ENCODE data around the gene CCDC127.
"Not testable (repeated sequence)": the region's sequence is repeated elsewhere in the genome, so short reads cannot be mapped to it uniquely, and the experiment has no call there.

Gene CCDC127

DNA sequence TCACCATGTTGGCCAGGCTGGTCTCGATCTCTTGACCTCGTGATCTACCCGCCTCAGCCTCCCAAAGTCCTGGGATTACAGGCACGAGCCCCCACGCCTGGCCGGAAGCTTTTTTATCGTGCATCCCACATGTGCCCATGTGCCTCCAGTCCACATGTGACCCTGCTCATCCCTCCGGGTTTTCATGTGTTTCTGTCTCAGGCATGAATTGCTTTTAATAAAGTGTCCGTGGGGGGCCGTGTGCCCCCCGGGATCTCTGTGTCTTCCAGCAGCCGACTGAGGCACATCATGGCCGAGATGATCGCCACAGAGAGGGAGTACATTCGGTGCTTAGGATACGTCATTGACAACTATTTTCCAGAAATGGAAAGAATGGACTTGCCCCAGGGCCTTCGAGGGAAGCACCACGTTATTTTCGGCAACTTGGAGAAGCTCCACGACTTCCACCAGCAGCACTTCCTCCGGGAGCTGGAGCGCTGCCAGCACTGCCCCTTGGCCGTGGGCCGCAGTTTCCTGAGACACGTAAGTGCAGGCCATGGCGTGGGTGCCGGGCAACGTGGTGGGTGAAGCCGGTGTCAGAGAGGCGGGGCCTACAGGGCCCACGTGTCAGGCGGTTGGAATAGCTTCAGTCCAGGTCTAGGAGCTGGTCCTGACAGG, 48.8 kb downstream of the CCDC127 start:
- no peak for DNase-seq

DNA sequence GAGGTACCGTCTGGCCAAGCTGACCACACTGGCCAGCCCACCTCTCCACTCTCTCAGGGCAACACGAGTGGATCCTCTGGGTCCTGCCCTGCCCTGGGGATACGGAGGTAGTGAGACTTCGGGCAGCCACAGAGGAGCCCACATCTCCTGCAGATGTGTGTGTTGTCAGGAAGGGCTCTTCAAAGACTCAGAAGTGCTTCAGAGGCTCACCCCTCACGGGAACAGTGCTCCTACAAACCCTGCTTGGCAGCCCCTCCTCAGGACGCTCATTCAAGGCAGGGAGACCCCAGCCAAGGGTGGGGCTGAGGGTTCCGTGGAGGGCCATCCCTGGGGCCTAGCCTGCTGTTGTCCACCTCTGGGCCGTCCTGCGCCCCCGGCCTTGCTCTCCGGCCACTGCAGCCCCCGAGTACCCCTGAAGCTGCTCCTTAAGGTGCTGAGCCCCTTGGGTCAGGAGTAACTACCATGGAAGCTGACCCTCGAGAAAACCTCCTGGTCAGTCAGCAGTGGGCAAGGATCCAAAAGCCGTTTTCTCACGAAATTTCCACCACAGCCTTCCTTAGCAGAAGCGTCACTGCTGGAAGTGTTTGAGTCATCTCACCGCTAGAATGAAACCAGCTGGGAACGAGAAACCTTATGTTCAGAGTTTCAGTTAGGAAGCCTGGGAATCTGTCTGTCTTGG, 49.8 kb downstream of the CCDC127 start:
- DNase-seq = peak; percentile 97

DNA sequence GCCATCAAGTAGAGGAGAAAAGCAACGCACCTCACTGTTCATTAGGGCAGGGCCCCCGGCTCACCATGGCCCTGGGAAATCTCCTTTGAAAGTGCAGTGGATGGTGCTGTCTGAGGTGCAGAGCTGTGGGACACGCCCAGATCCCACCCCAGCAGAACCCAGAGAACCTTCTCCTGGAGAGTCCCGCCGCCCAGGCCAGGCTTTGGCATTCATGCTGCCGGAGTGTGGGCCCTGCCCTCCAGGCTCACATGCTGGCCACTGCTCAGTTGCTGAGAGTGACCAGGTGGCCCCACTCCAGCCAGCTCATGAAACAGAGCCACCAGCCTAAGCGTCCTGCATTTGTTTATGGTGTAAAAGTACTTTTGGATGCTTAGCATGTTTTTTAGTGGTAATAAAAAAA, 50.4 kb downstream of the CCDC127 start:
- DNase-seq = no peak

DNA sequence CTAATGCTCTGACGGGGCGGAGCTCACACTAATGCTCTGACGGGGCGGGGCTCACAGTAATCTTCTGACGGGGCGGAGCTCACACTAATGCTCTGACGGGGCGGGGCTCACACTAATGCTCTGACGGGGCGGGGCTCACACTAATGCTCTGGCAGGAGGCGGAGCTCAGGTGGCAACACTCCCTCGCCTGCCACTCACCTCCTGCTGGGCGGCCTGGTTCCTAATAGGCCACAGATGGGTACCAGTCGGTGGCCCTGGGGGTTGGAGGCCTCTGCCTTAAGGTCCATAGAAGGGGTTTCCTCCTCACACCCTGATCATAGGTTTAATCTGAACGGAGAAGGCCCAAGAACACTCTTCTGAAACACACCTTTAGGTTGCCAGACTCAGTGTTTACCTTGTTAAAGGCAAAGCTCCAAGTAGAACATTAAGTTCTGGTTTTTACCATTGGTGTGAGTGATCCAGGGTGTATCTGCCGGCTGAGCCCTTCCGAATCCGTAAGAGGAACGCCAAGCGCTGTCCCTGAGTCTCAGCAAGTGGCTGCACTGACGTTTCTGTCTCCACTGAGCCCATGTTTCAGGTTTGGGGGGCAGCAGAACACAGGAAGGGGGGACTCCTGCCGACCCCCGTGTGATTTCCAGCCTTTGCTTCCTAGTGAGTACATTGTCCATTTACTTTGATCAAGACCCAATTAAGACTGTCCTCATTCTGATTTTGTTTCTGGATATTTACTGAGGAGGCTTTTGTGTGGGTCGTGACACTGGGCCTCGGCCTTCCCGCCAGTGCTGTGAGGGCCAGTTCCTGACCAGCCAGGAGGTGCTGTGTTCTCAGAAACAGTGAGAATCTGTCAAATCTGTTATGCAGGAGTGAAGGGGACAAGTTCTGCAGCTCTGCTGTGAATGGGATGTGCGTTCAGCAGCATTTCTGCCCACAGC, 51.2 kb downstream of the CCDC127 start:
- DNase-seq = no peak

DNA sequence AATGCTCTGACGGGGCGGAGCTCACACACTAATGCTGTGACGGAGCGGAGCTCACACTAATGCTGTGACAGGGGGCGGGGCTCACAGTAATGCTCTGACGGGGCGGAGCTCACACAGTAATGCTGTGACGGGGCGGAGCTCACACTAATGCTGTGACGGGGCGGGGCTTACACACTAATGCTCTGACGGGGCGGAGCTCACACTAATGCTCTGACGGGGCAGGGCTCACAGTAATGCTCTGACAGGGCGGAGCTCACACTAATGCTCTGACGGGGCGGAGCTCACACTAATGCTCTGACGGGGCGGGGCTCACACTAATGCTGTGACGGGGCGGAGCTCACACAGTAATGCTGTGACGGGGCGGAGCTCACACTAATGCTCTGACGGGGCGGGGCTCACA, 53.2 kb downstream of the CCDC127 start:
- not testable (repeated sequence) for DNase-seq

DNA sequence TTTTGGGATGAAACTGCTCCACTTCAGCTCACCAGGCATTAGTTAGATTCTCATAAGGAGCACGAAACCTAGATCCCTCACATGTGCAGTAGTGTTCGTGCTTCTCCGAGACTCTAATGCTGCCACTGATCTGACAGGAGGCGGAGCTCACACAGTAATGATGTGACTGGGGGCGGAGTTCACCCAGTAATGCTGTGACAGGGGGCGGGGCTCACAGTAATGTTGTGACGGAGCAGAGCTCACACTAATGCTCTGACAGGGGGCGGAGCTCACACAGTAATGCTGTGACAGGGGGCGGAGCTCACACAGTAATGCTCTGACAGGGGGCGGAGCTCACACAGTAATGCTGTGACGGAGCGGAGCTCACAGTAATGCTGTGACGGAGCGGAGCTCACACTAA, 53.7 kb downstream of the CCDC127 start:
- no peak for DNase-seq

DNA sequence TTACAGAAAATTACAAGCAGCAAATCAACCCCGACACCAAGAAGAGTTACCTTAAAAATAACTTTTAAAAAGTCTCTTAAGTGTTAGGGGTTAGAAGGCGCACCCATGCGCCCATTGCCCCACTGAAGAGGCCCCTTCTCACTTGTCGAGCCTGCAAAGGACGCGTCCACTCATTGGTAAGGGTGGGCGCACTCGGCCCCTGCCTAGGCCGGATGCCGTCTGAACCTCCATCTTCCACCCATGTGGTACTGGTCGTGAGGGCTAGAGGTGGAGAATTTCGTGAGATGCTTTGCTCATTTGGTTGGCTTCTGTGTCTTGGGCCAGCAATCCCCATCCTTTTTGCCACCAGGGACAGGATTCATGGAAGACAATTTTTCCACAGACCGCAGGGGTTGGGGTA, 54.1 kb downstream of the CCDC127 start:
- no peak for DNase-seq

DNA sequence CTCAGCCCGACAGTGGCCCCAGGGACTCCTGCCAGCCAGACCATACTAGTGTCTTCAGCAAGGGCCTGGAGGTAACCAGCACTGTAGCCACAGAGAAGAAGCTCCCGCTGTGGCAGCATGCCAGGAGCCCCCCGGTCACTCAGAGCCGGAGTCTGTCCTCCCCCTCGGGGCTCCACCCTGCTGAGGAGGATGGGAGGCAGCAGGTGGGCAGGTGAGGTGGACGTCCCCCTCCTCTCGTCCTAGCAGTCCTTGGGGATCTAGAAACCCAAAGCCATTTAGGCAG, 54.7 kb downstream of the CCDC127 start:
- DNase-seq = no peak

DNA sequence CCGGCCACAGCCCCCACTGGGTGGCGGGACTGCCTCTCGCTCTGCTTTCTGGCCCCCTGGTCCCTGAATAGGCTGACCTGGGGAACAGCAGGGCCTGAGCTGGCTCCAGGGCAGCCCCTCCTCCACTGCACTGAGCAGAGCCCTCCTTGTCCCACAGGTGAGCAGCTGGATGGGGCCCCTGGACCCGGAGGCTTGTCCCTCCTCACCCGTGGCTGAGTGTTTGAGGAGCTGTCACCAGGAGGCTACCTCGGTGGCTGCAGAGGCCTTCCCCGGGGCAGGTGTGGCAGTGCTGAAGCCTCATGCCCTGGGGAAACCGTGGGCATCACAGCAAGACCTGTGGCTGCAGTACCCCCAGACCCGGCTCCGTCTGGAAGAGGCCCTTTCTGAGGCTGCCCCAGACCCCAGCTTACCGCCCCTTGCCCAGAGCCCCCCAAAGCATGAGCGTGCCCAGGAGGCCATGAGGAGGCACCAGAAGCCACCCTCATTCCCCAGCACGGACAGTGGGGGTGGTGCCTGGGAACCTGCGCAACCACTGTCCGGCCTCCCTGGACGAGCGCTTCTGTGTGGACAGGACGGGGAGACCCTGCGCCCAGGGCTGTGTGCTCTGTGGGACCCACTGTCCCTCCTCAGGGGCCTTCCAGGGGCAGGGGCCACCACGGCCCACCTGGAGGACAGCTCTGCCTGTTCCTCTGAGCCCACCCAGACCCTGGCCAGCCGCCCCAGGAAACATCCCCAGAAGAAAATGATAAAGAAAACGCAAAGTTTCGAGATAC, 55.2 kb downstream of the CCDC127 start:
- no peak for DNase-seq

DNA sequence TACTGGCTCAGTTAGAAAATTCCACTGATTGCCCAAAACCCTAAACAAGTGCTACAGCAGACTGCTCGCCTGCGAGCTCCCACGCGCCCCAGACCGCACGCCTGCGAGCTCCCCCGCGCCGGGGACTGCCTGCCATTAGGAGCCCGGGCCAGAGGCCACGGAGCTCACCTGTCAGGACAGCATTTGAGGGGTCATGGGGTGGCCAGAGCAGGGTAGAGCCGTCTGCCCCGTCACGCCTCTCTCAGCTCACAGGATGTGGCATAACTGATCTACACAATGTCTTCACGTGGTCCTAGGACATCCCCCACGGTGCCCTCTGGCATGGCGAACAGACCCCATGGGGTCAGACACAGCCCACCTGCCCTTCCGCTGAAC, 55.8 kb downstream of the CCDC127 start:
- no peak for DNase-seq

DNA sequence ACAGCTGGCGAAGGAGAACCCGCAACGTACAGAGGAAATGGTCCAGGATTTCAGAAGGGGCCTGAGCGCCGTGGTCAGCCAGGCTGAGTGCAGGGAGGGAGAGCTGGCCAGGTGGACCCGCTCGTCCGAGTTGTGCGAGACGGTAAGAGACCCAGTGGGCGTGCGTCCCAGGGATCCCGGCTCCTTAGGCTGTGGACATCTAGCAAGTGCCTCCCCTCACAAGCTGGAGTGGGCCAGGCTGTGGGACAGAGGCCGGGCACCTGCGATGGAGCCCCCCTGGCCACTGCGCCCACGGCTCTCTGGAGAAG, 56.2 kb downstream of the CCDC127 start:
- no peak for DNase-seq

DNA sequence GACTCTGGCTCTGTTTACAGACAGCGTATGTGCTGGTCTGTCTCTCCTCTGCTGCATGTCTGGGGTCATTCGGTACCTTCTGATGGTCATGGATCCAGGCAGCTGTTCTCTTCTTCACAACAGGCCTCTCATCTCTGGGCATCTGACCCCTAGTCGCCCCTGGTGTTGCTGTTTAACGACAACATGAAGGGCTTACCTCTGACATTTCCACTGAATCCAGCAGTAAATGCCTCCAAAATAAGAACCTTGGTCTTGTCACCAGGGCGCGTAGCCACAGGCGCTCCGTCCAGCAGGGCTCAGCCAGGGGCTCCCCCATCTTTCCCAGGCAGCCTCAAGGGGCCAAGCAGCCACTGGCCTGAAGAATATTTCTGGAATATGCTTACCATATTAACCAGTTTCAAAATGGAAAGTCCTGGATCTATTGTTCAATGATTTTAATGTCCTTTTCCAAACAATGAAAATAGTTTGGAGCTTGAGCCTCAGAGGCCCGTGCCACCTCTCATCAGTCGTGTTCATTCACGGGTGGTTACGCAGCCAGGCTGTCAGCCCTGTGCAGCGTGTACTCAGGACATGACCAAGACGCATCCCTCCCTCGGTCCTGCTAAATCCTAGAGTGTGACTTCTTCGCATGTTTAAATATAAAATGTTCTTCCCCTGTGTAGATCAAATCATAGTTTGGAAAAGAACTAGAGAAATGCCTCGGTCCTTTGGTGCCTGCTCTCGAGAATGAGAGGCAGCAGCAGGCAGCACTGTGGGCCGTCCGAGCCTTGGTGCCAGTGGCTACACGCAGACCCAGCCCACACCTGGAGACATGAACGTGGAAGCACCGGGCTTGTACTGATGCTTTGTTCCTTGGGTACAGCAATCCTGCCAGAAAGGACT, 56.8 kb downstream of the CCDC127 start:
- DNase-seq = no peak

DNA sequence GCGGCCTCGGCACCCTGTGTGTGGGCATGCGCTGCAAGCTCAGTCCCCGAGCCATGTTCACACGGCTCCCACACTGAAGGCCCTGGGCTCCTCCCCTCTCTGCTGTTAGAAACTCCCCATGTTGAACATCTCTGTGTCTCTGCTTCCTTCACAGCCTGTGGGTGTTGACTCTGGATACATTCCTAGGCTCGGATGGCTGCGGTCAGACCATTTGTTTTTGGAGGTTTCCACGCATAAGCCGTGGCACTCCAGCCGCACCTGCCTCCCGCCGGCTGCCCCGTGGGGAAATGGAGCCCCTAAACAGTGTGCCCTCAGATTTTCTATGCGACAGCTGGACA, 57.8 kb downstream of the CCDC127 start:
- DNase-seq = peak; percentile 38

DNA sequence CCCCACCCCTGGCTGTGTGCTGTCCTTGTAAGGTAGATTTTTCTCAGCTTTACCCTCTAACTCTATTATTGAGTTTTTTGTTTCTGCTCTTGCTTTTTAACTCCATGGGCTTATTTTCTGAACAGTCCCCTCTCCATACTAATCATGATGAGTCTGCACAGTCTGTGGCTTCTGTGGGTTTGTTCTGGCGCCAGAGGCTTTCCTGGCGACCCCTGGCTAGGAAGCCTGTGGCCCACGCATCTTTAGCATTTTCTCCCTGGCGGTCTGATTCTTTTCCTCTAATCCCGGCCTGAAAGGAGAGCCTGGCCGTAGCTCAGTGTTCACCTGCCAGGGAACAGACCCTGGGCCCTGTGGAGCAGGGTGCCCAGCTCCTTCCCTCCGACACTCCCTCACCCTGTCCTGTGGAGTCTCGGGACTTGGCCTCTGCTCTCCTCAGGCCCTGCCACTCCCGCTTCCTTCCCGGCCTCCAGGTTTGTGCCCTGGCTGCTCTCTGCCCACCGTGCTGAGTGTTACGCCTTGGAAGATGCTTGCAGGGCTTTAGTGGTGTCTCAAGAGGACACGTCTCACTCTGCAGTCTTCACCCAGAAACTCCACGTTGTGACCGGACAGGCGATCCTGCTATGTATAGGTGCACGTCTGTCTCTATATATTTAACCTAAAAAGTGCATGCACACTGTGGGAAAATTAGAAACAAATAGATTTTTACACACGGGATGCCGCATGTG, 58.3 kb downstream of the CCDC127 start:
- DNase-seq = peak; percentile 90

DNA sequence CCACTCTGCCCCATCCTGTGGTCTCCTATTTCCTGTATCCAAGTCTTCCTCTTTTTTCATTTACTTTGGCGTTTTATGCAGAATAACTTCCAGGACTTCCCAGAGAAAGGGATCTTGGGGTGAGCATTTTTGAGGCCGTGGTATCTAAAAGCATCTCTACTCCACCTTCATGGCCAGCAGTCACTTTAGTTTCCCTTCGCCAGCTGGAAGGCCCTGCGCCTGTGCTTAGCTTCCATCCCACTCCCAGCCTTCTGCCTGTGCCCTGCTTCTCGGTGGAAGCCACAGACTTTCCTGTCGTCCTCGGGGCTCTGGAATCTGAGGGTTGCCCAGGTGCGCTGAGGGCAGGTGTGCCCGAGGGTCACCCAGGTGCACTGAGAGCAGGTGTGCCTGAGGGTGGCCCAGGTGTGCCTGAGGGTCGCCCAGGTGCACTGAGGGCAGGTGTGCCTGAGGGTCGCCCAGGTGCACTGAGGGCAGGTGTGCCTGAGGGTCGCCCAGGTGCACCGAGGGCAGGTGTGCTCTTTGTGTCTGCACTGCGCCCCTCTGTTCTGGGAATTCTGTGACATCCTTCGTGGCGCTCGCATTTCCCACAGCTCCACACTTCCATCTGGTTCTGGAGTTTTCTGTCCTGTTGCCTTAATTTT, 59.0 kb downstream of the CCDC127 start:
- no peak for DNase-seq

DNA sequence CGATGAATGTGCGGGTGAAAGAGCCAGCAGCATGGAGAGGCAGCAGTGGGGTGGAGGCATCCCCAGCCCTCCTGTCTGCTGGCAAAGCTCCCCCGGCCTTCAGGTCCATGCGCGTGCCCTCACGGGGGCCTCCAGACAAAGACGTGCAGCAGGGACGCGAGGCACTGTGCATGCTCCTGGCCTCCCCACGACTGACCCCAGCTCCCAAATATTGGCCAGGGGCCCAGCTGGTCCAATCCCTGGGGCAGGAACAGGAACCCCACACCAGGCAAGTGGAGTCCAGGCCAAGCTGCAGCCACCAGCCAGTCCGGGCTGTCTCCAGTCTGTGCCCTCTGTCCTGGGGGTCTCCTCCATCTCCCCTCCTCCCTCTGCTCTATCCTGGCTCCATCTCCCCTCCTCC, 60.2 kb downstream of the CCDC127 start:
- no peak for DNase-seq

DNA sequence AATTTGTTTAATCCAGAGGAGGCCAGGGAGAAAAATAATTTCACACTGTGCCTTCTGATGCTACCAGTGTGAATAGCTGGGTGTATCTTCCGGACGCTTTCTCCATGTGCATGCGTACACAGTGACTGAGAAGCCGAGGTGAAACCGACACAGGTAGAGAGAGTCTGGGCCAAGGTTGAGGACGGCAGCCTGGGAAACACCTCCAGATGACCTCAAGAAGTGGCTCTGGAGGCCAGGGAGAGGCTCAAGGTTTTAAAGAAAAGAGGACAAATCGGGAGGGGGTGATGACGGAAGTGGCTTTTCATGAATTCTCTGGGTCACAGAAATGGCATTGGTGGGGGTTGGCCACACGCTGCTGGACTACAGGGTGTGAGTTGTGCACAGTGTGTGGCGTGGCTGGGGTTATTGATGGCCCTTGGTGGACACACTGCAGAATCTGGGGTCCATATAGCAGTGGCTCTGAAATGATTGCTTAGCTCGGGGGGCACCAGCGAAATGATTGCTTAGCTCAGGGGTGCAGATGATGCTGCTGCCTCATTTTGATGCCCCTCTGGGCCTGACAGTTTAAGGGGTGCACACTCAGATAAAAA, 60.7 kb downstream of the CCDC127 start:
- no peak for DNase-seq

DNA sequence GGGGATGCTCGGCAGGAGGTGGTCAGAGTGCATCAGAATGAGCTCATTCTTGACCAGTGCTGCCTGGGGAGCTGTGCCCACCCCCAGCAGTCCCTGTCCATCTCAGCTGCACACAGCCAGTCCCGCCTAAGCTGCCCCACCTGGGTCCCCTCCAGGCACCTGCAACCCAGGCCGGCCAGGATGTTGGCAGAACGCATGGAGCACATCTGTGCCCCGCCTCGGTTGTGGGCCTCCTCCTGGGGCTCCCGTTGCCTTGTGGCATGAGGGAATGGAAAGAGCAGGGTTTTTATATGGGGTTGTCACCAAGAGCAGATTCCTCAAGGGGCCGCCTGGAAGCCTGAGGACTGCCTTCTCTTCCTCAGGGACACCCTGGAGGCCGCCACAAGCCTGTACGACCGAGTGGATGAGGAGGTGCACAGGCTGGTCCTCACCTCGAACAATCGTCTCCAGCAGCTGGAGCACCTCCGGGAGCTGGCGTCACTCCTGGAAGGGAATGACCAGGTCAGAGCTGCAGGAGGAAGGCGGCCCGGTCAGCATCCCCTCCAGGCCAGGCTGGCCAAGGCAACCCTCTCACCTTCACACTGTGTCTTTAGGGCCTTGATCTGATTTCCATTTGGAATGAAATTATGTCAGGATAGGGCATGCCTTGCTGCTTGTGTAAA, 61.4 kb downstream of the CCDC127 start:
- no peak for DNase-seq

DNA sequence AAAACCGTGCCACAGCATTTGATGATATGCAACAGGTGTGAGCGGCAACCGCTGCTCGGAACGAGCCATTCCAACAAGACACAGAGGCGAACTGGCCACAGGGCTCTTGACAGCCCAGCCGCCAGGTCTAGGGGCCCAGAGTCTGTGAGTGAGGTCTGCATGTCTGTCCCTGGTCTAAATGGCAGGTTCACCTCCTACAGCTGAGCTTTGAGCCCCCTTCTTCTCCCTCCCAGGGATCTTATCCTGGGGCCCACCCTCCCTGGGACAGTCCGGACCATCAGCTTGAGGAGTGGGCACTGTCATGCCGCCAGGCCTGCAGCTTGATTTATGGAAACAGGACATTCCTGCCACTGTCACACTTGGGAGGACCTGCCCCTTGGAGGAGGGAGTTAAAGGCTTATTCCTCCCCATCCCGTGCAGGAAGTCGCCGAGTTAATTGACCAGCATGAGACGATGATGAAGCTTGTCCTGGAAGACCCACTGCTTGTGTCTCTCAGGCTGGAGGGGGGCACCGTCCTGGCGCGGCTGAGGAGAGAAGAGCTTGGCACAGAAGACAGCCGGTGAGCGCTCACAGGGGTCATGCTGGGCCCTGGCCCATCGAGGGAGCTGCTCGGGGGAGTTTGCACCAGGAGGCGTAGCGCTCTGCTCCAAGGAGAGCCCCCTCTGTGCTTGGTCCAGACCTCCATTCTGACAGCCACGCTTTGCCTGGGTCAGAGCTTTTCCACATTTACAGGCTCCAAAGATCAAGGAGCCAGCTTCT, 62.1 kb downstream of the CCDC127 start:
- no peak for DNase-seq

DNA sequence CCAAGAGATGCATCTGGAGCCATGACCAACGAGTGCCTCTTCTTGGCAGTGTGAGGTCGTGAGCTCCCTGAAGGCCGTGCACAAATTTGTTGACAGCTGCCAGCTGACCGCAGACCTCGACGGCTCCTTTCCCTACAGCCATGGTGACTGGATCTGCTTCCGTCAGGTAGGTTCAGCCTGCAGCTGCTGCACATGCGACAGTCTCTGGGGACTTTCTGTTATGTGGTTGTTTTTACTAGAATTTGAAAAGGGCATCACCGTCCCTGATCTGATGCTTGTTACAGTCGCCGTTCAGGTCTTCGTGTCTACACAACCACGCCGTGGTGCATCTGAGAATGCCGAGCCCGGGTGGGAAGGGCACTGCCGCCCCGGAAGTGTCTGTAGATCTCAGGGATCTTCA, 63.1 kb downstream of the CCDC127 start:
- DNase-seq = no peak
